Activated T-cell treated with anti-CD3 and anti-CD28 coated beads for 1 hour (primary cell): ENCODE measurements around the gene ALDH1A2.
"Not testable (repeated sequence)": the region's sequence is repeated elsewhere in the genome, so short reads cannot be mapped to it uniquely, and the experiment has no call there.

Experiments used
- DNase-seq: peaks from one replicate; pipeline ENCODE4 v3.0.0-alpha.2; 2020; ENCODE audit warnings: low read depth

The ALDH1A2 gene

DNA sequence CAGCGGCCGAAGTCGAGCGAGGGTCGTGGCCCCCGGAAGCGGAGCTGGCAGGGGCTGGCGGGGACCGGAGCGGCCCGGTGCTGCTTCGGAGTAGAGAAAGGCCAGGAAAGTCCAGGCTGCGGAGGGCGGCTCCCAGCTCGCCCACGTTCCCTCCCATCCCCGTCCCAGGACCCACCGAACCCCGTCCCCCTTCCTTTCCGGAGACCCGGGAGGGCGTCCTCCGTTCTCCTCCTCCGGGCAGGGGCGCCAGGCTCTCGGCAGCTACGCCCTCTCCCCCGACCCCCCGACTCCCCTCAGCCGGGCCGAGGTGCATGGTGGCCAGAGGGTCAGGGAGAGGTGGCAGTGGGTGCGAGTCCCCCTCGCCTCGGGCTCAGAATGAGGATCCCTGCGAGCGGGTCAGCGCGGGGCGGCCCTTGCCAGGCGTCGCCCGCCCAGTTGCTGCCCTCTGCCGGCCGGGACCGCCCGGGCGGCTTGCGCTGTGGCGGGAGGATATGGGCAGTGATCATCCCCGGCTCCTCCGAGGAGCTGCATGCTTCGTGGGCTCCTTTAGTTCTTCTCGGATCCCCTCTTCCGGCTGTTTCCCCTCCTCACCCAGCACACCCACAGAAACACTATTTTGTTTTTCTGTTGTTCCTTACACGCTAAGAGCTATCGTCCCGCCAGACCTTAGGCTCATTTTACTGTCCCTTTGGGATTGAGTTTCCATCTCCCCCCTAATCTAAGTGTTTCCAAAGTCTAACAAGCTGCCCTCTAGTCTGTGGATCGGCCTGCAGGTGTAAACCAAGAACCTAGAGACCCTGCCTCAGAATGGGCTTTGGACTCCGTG is 744 bp upstream of the ALDH1A2 start:
- DNase-seq, result peak; percentile 22

DNA sequence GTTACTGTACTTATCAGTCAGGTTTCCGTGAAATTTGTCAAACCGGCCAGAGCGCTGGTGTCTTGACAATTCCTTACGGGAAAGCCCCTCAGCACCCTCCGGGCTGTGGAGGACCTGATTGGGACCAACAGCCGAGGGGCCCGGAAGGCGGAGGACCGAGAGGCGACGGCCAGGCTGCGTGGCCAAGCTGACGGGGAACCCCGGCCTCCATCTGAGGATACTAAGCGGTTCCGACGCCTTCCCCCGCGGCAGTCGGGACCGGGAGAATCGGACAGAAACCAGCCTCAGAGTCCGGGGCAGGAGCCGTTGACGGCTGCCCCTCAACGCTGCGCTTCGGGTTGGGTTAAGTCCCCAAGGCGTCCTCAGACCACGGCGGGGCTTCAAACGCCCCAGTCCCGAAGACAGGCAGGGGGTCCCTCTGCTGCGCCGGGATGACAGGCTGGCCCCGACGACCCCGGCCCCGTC is 499 bp downstream of the ALDH1A2 start:
- DNase-seq, result no peak

DNA sequence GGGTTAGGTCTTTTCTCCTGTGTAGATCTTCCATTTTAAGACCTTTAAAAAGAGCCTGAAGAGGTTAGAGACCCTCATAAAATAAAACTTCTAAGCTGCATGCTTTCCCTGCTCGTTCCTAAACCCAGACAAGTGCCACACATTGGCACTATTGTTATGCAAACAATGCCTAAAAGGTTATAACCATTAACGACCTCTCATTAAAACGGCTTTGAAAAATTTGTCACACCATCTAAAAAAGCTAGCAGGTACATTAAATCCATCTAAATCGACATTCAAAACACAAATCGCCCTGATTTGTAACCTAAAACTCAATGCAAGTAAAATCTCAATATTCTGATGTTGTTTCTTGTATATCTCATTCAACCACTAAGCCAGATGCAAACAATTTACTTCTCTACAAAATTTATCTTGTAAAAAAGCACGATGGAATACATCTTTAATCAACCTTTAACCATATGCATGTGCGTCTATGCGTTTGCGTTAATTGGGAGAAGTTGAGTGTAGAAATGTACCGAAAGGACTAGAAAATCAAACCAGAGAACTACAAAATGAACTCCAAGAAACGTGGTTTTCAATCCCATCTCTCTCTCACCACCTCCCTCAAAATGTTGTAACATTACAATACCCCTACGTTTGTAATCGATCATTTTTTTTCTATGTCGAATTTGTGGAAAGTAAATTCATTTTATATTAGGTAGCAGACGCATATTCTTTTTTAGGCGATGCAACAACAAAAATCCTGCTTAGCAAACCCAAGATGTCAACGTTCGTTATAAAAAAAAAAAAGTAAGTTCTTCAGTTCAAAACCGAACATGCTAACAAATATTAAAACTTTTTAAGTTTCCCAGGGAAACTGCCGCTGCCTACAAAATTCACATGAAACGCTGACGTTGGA is 1.2 kb downstream of the ALDH1A2 start:
- DNase-seq, result no peak

DNA sequence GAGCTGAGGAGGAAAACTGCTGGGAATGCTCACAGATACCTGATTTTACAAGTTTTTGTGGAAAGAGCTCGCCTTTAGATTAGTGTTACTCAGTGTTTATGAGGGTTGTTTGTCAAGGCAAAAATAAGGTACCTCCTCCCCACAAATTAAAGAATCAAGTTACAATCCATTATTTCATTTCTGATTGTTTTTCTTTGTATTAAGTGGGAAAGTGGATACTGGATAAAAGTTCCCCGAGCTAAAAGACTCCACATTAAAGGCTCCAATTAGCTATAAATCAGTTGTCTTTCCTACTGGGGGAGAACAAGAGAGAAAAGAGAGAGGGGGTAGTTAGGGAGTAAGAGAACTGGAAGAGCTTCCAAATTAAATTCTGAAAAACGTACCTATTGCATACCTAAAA is 1.9 kb downstream of the ALDH1A2 start:
- no peak for DNase-seq

DNA sequence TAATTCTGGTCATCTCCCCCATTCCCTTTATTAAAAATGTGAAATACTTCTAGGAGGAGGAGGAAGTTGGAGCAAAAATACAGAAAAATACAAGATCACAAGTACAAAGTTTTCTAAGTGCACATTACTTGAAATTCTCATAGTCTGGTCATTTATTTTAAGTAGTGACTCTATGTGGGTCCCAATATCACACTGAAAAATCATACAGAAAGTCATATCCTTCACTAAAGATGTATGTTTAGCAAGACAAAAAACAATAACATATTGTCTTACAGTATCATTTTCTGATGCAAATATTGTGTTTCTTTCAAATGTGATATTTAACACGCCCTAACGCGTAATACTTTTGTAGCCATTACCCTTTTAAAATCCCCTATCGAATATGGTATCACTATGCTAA is 2.5 kb downstream of the ALDH1A2 start:
- no peak for DNase-seq

DNA sequence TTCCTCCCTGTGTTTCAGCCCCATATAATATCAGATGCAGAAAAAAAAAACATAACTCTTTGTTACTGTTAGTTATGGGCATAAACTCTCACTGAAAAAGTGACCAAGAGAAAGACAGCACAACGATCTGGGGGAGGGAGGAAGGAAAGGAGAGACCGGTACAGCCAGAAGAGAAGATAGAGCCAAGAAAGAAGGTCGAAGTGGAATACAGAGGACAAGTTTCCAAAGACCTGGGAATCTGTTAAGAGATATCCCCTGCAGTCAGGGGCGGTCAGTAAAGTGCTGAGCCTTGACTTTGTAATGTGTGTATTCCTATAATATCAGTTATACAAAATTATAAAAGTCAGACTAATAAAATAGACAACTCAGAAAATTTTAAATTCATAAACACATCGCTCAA is 3.3 kb downstream of the ALDH1A2 start:
- no peak for DNase-seq

DNA sequence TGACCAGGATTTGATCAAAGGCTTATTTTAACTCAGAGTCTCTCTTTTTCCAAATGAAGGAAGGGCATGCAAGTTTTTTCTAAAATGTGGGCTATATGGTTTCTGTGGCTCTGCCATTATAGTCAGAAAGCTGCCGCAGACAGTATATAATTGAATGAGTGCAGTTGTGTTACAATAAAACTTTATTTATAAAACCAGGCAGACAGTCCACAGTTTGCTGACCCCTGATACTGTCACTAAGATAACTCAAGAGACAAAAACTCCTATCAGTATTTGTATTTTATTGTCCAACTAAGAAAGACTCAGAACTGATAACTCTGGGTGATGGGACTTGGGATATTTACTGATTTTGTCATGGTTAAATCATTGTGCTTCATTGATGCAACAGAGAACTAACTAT is 4.9 kb downstream of the ALDH1A2 start:
- DNase-seq, result no peak

DNA sequence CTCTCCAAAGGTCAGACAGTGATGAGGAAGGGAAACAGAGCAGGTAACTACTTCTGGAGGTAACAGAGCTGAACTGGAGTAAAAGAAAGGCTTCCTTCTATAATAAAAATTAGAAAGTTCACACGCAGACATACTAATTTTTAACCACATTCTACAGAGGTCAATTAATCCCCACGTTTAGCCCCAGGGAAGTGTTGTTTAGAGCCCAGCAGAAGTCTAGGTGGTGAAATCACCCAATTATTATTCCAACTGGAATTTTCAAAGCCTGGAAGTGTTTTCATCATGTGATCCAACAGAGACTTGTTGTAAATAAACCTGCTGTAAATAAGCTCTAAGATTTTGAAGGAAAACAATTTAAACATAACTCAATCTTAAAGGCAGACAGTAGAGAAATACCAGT is 6.8 kb downstream of the ALDH1A2 start:
- no peak for DNase-seq

DNA sequence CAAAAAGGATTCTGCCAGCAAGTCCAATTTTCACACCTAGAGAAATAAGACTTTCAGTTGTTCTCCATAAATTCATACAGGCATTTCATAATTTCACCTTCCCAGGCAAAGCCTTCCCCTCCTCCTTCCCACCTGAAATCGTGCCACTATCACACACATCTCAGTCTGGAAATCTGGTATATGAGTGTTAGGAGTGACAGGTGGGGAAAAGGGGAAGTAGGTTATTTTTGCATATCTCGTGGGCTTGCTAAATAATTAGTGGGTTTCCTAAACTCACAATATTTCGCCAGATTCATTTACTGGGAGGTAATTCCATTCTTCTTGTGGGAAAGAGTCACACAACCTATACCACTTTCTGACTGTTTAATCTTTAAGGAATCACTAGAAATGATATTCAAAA is 7.4 kb downstream of the ALDH1A2 start:
- no peak for DNase-seq

DNA sequence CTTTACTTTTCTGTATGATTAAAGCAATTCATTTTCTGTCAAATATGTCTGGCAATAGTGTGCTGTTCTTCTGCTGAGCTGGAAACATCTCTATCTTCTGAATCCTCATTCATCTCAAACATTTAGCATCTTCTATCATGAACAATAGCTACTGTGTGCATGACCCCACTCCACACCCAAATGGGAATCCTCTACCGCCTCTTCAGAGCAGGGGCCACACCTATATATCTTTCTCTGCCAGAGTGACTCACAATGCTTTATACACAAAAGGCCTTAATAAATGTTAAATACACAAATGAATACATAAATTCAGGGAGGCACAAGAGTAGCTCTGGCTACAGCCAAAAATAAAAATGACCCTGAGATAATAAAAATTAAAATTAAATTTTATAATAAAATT is 8.0 kb downstream of the ALDH1A2 start:
- no peak for DNase-seq

DNA sequence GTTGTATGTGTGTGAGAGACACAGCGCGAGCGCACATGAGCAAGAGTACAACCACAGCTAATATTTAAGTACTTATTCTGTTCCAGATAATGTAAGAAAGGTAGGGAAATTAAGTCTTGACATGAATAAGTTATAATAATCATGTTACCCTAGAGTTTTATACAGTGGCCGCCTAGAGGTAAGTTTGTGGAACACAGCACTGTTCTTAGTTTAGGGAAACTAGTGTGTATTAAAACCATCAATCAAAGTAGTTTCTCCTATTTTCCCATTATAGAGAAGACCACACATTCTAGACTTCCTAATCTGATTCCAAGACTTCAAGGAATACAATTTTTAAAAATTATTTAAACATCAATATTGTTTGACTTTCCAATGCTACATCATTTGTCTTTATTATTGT is 9.5 kb downstream of the ALDH1A2 start:
- no peak for DNase-seq

DNA sequence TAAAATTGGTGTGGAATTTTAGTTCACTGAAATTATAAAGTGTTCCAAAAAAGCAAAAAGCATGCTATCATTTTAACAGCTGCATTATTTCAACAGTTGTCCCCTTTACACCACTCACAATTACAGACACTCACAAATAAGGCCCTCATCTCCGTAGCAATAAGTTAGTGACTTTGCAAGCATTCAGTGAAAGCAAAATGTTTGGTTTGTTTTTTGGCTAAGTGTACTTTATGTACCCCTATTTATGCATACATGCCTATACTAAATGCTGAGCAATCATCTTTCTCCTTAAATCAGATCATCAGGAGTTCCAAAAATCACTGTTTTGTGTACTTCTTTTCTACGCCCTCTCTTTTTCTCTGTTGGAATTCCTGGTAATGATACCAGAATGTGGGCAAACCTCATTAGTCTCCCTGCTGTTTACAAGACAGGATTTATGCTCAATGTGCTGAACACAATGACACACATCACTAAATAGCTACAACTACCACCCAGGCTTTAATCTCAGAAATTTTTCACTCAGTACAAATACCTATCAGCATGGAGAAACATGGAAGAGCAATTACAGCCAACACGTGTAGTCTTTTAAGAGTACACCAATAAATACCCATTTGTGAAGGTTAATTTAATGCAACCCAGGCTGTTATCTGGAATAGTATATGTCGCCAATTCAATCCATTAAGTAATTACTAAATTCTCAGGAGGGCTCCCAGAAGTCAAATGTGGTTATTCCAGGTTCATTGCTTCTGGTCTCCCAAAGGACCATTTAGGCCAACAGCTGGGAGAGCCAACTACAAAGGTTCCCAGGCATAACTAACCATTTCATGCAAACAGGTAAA is 12.0 kb downstream of the ALDH1A2 start:
- DNase-seq, result no peak

DNA sequence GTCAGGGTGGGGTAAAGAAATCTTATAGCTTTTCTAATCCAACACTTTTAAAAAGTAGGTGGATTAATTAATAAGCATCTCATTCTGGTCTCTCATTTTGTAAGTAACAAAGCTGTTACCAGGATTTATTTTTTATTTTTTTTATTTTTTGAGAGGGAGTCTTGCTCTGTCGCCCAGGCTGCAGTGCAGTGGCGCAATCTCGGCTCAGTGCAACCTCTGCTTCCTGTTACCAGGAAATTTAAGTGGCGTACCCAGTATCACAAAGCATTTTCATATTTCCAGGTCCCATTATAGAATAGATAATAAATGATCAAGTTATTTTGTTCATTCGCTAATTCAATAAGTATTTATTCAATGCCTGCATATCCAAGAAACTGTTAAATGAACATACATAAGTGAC is 13.2 kb downstream of the ALDH1A2 start:
- DNase-seq, result no peak

DNA sequence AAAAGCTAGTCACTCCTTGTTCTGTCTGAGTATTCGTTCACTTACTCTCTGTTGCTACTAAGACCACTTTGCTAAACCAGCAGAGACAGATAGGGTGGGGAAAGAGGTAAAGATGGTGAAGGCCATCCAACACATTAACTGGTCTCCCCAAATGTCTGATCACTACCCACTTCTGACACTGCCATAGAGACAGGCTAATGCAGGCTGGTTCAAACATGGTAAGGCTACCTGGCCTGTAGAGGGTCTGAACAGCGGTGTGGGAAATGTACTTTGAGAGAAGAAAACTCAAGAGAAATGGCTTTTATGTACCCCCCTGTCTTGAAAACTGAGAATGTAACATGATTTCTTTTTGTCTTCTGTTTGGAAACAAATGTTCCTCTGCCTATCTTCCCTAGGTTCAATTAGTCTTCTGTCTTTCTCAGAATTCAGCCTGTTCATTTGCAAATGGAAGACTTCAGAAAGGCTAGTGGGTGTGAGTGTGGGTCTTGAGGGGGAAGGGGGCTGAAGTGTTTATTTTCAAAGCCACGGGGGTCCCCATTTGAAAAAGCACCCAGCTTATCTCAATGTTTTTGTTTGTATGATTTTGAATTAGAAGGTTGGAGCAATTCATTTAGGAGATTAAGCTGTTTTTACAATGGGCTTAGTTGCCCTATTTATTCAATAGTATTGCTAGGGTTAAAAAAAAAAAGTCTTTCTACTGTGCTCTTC is 15.8 kb downstream of the ALDH1A2 start:
- DNase-seq, result no peak

DNA sequence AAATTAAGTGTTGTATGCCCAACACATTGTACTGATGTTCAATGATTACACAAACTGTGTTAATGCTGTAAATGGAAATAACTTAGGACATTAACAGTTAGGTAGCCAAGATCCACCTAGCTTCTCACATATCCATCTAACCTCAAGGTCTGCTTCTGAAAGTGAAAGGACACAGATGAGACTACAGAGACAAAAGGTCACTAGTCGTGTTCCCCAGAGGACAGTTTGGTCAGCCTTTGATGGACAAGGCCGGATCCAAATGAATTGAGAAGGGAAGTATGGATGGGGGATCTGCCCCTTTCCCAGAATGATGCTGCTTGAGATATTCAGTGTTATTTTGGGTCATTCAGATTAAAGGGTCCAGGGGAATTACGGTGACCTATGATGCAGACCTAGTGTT is 17.2 kb downstream of the ALDH1A2 start:
- DNase-seq, result no peak

DNA sequence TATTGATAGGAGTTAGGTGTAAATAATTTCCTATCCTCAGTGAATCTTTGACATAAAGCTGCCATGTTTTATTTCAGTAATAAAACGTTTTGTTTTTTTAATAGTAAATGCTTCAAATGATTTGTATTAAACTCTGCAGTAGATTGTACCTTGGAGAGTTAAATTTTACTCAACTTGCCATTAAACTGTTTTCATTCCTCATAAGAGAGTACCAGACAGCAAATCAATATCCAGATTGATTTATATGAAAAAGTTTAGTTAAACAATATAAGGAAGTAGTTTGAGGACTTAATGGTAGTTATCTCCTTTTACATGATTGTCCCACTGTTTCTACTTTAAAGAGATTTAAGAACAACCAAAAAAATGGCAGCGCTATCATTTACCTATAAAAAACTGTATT is 18.4 kb downstream of the ALDH1A2 start:
- no peak for DNase-seq

DNA sequence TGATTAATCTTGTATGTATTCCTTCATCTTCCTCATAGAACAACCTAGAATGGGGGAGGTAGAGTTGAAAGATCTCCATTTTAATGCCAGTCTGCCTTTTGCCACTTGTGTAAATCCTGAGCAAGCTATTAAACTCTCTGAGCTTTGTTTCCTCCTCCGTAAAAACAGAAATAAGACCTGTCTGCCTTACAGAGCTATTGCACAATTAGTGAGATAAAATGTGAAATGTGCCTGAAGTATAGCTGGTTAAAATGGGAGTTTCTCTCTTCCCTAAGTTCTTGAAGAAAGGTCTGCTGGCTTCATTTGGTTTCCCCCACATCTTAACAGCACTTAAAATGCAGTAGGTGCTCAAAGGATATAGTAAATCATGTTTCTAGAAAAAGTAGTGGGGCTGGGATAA is 19.0 kb downstream of the ALDH1A2 start:
- DNase-seq, result no peak

DNA sequence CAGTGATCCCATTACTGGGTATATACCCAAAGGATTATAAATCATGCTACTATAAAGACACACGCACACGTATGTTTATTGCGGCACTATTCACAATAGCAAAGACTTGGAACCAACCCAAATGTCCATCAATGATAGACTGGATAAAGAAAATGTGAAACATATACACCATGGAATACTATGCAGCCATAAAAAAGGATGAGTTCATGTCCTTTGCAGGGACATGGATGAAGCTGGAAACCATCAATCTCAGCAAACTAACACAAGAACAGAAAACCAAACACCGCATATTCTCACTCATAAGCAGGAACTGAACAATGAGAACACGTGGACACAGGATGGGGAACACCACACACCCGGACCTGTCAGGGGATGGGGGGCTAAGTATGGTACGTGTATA is 20.1 kb downstream of the ALDH1A2 start:
- not testable (repeated sequence) for DNase-seq

DNA sequence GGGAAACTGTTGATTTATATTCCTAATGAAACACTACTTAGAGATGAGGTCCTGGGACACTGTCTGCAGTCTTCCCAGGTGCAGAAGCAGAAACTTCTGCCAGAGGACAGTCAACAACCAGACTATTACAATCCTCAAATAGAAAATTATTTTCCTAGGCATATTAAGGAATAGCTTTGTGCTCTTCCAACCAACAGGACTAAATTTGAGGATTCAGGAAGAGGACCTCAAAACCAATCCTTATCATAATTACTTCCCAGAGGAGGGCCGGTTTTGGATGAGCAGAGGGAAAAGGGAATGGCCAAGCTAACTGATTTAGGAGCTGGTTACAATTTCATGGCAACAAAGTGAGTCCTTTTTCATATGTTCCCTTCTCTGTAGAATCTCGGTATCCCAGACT is 21.0 kb downstream of the ALDH1A2 start:
- no peak for DNase-seq

DNA sequence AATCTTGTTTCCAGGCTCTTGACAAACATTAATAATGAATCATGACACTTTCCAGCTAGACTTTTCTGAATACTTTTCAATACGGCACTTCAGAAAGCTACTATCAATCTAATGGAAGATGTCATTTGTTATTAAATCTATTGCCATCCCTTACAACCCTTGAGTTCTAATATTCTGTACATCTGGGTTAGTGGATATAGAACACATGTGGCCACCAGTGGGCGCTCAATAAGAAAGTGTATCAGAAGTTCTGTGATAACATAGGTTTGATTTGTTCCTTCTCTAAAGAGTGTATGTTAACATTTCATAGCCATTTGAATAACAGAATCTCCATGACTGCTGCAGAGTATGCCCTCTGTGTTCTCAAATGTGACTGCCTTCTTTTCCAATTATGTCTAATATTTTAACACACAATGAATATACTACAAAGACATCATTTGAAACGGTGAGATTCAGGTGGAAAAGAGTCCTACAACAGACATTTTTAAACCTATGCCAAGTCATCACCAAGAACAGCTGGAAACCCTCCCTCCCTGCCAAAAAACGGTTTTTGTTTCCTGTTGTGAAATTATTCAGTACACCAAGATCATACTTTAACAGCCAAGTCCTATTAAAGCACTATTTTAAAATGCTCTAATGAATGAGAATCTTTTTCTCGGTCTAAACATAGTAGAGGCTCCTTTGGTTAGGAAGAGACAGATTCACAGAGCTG is 22.2 kb downstream of the ALDH1A2 start:
- peak; percentile 30 for DNase-seq

DNA sequence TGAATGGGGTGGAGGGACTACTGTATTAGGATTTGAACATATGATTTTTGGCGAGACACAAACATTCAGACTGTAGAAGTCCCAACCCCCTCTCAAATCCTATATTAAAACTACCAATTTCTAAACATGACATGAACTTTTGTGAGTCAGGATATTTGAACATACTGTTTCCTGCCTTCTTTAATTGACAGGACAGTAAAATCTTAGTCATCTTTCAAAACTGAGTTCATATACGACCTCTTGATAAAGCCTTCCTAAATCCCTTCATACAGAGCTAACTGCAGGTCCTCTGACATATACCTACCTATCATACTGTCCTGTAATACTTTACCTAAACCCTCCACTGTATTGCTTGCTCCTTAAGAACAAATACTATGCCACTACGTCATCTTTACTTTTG is 23.5 kb downstream of the ALDH1A2 start:
- DNase-seq, result no peak
